NCI-H510A treated with DMSO at 0.1 percent for 48 hours (cell line): ENCODE data around the gene AIMP1.

ENCODE experiments used
- DNase-seq: peaks from one replicate; lab custom pipeline; 2025; lab: John Stamatoyannopoulos, UW

The AIMP1 gene

DNA sequence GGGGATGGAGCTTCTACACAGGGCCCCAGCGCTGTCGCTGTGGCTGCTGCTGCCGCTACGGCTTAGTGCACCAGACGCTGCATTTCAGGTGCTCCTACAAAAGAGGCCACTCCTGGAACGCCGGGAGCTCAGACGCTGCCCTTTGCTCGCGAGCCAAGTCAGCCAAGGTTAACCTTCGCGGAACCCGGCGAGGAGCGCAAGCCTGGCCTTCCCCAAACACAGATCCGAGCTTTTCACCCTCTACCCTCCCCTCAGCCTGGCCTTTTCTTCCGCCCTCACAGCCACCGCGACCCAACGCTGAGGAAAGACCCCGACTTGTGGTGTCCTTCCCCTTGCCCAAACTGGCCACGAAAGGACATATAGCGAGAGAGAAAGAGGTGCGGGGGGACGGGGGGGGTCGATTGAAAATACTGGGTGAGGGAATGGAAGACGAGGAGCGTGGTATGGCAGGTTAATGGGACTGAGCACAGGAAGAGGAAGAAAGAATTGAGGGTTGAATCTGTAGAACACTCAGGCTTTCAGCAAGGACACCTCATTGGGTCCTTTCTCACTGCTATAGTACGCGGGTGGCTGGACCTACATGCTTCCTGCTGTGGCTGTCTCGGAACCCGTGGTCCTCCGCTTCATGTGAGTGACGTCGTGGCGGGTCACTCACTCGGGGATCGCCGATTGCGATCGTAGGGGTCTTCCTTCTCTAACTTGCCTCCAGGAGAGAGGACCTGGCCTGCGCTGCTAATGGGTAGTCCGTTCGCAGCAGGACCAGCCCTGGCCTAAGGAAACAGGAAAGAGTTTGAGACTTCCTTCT is at the start of gene AIMP1, which contains the start of gene TBCK:
AIMP1 (plus strand) TSS at position 583 of the 805 bp plus-strand sequence. CDS start 8,460 bp downstream, outside the sequence.
TBCK (minus strand) TSS at position 242 of the 805 bp plus-strand sequence. CDS start 7,249 bp downstream, outside the sequence.
- peak; percentile 76 for DNase-seq

GRCh38 chr4:106268786-106269185 is 47.6 kb upstream of the AIMP1 start:
- no peak for DNase-seq

- DNase-seq, result no peak
Measured at GRCh38 chr4:106269711-106270110, 46.6 kb upstream of the AIMP1 start.

GRCh38 chr4:106270736-106271135 is 45.6 kb upstream of the AIMP1 start:
- no peak for DNase-seq

- DNase-seq, result no peak
Measured at GRCh38 chr4:106273831-106274230, 42.5 kb upstream of the AIMP1 start.

DNA sequence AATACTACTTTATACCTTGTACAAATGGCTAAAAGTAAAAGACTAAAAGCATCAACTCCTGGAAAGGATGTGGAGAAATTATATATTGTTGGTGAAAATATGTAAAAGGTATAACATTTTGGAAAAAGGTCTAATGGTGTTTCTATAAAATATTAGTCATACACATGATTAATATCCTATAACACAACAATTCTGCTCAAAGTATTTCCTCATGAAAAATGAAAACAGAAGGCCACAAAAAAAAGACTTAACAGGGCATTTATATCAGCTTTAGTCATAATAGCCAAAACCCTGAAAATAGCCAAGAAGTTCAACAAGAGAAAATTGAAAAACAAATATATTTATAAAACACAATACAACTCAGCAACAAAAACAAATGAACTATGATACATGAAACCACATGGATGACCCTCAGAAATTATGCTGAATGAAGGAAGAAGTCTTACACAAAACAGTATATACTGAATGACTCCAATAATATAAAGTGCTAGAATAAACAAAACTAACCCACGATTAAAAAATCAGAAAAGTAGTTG is 39.1 kb upstream of the AIMP1 start:
- DNase-seq, result no peak

DNA sequence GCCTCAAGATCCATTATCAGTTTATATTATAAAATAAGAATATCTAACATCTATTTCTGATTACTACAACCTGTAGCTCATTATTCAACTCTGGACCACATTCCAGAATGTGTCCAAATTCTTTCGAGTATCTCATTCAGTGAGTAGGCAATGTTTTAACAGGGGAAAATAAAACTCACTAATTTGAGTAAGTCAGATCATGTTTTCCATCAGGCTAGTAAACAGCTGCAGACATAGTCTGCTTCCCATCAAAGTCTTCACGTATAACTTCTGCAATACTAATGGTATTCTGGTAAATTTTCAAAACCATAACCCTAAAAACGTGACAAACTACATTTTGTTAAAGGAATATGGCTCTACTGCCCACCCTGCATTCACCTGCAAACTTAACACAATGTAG is 32.1 kb upstream of the AIMP1 start:
- DNase-seq, result no peak

- DNase-seq, result no peak
Measured at GRCh38 chr4:106286611-106287010, 29.7 kb upstream of the AIMP1 start.

- peak; percentile 43 for DNase-seq
Measured at GRCh38 chr4:106287353-106287969, 28.9 kb upstream of the AIMP1 start.

DNA sequence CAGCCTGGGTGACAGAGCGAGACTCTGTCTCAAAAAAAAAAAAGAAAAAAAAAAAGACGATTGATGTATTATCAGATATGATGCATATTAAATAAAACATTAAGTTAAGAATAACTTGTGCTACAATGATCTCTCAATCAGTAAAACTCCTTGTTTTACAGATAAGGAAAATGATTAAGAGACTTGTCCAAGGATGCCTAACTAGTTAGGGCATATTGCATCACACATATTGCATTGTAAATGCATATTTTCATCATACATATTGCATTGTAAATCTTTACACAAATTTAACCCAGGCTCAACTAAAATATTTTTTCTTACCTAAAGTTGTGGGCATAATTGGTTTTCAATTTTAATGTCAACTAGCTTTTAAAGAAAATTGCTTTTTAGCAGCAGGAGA is 26.6 kb upstream of the AIMP1 start:
- DNase-seq, result no peak

DNA sequence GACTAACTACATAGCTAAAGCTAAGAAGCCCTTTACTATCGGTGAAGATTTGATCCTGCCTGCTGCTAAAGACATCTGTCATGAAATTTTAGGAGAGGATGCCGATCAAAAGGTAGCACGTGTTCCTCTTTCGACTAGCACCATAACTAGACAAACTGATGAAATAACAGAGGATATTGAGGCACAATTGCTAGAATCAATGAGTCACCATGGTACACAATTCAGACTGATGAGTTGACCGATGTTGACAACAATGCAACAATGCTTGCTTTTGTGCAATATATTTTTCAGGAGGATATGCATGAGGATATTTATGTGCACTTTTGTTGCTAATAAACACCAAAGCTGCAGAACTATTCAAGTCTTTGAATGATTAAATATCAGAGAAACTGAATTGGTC is 24.7 kb upstream of the AIMP1 start:
- no peak for DNase-seq

DNA sequence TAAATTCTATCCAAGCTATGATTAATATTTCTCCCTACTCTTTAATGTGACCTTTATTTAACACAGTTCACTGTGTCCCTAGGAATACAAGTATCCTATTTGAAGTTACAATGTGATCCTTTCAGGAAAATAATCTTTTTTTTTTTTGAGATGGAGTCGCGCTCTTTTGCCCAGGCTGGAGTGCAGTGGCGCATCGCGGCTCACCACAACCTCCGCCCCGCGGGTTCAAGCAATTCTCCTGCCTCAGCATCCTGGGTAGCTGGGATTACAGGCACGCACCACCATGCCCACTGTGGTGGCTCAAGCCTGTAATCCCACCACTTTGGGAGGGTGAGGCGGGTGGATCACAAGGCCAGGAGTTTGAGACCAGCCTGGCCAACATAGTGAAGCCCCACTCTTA is 22.3 kb upstream of the AIMP1 start:
- DNase-seq, result no peak

DNA sequence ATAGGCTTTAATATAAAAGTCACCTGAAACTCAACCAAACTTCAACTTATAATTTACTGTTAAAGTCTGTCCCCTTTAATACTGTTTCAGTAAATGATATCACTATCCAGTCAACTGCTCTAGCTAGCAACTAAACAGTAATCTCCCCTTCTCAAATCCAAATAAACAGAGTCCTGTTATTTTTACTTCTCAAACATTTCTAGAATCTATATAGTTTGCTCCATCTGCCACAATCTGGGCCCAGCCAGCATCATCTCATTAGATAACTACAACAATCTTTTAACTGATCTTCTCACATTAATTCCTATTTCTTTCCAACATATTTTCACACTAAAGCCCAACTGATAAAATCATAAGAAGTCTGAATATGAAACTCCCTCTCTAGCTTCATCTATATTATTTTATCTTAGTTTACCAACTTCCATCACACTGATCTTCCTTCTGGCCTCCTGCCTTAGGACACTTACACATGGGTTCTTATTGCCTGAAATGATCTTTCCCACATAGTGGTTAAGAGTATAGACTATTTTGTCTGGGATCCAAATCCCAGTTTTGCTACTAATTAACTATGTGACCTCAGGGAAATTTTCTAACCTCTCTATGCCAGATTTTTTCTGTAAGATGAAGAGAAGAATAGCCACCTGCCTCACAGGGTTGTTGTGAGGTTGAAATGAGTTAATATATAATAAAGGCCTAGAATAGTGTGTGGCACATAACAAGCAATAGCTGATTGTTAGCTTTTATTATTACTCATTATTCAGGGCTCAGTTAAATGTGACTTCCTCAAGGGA is 18.9 kb upstream of the AIMP1 start:
- no peak for DNase-seq

DNA sequence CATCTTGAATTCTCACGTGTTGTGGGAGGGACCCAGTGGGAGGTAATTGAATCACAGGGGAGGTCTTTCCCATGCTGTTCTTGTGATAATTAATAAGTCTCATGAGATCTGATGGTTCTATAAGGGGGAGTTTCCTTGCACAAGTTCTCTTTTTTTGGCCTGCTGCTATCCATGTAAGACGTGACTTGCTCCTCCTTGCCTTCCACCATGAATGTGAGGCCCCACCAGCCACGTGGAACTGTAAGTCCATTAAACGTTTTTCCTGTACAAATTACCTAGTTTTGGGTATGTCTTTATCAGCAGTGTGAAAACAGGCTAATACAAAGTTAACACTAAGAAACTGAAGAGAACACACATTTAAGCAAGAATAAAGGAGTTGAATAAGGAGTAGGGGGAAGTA is 16.4 kb upstream of the AIMP1 start:
- DNase-seq, result no peak

DNA sequence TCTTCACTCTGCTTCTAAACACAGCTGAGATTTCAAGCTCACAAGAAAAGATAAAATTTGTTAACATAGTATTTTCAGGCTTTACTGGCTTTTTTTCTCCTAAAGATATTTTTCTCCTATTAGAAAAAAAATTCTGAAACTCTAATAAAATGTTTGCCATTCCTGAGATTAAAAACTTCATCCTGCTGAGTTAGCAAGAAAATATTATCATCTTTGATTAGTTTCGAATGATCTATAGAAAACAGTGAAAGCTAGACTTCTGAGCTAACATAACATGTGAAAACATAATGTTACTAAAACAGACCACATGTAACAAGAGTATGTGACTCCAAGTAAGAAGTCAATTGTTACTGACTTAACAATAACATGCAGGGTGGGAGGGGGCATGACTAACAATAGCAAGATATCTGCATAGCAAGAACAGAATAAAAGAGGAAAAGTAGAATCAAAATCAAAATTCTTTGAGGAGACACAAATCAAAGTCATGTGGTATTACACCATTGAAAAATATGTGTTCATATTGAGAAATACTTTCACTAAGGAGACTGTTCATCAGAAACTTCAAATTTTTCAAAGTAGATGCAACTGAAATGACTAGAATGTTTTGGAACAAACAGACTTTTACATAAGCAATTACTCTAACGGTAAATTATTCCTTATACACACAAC is 14.8 kb upstream of the AIMP1 start:
- DNase-seq, result no peak

DNA sequence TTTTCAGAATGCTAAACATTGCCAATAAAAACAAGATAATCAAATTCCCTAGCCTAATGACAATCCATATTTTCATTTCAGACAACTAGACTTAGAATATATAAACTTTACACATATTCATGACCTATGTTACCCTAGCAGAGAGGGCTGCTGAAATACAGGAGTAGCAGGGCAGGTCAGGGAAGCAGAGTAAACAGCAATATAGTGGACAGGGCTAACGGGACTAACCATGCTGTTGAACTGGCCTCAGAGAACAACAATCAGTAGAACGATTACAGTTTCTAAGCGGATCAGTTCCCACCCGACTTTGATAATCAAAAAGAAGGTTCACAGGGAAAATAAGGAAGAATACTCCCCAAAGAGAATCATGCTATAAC is 14.3 kb upstream of the AIMP1 start:
- DNase-seq, result no peak

DNA sequence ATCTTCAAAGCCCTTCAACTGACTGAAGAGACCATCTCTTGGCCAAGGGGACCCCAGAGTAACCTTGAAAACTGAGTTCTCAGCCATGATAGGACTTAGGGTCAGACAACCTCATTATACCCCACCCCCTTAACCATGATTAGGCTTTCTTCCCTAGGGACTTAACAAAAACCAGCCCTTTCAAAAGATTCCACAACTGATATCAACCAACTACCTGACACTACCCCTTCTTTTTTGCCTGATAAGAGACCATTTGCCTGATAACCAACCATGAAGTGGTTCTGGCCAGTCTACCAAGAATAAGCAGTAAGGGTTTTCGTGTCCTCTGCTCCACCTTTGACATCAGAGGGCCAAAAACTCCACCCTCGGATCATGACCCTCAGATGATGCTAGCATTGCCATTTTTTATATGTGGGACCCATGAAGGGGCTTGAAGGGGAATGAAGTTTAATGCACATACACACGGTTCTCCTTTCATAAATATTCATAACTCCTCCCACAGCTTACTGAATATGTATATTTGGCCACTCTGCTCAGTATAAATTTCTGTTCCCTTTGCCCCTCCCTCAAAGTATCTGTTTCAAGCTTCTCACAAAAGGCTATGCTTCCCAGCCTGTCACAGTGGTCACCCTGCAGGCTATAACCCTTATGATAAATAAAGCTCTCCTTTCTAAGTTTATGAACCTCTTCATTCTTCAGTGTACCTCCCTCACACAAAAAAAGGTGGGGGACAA is 12.6 kb upstream of the AIMP1 start:
- DNase-seq, result no peak

- DNase-seq, result no peak
Measured at GRCh38 chr4:106304632-106305031, 11.7 kb upstream of the AIMP1 start.

DNA sequence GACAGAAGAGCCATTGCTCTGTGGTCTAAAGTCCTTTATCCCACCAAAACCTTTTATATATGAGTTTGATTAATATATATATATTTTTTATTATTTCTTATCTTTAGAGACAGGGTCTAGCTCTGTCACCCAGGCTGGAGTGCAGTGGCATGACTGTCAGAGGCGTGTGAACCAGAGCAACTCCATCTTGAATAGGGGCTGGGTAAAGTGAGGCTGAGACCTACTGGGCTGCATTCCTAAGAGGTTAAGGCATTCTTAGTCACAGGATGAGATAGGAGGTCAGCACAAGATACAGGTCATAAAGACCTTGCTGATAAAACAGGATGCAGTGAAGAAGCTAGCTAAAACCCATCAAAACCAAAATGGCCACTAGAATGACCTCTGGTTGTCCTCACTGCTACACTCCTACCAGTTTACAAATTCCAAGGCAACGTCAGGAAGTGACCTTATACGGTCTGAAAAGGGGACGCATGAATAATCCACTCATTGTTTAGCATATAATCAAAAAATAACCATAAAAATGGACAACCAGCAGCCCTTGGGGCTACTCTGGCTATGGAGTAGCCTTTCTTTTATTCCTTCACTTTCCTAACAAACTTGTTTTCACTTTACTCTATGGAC is 10.8 kb upstream of the AIMP1 start:
- no peak for DNase-seq

DNA sequence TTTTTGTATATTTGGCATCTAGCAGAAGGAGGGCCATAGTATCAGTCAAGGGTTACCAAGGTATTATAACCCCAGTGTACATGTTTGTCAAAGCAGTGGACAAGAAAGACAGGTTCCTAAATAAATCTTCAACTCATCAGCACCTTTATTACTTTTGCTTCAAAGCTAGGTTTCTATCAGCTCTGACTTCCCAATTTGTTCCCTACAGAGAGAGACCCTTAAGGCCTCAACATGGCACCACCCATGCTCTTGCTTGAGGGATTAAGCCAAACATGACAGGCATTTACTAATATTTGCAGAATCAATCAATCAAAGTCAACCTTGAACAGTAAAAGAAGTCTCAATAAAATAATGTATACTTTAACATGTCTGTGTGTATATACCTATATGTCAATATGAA is 9.8 kb upstream of the AIMP1 start:
- DNase-seq, result no peak

DNA sequence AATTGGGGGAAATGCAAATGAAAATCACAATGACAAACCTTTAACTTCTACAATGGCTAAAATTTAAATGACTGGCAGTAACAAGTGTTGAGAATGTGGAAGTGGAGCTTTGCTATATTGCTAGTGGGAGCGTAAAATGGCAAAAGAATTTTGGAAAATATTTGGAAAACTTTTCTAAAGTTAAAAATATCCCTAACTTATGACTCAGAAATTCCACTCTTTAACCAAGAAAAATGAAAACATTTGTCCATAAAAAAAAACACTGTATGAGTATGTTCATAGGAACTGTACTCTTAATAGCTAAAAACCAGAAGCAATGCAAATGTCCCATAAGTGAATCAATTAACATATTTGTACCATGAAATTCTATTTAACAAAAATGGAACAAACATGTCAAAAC is 4.0 kb upstream of the AIMP1 start:
- DNase-seq, result no peak
